ENCODE data around the gene CYB5R2. TPM values are rescaled to one million over a fixed set of nuclear protein-coding genes. Genes with fewer than 3 reads are reported as not detected.

The CYB5R2 gene
- polyA plus RNA-seq, 1 donor (not counting 4 experiments of a cell fraction or from before 2014, with no cell fraction given), result 24.7 TPM

DNA sequence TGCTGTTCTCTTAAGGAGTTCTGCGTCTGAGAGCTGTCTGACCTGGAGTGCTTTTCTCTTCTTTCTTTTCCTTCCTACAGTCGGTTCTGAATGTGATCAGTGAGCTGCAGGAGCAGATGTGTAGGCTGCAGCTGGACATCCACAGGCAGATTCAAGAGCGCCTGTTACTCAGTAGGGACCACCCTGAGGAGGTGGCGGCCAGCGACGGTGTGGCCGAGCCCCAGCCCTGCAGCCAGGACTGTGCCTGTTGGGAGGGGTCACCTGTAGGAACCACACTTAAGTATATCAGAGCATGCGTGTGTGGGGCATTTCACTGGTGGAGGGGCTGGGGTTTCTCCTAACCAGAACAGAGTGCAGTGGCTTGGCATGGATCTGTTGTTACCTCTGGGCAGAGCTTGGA is 56.3 kb downstream of the CYB5R2 start:
- Histone ChIP-seq H3K4me2 (ENCODE audit: control insufficient read depth, extremely low read depth, insufficient read depth, low read depth, low read length) (no peak overlapping the region), H2AFZ (ENCODE audit: control insufficient read depth, low read length) (no peak overlapping the region), H4K20me1 (ENCODE audit: control insufficient read depth, extremely low read depth, insufficient read depth, low read length) (no peaks in the 10 kb centered on the region), H3K79me2 (ENCODE audit: control insufficient read depth, insufficient read depth, low read length) (no peaks in the 10 kb centered on the region), H3K27ac (ENCODE audit: control insufficient read depth, insufficient read depth, low read length) (no peak overlapping the region), H3K4me1 (ENCODE audit: control insufficient read depth, extremely low read depth, insufficient read depth, low read length) (peaks cover 14% of the 10 kb centered on the region), H3K9me3 (ENCODE audit: control insufficient read depth, low read depth, low read length) (no peaks in the 10 kb centered on the region), H3K4me3 (ENCODE audit: control insufficient read depth in 2 of 3, extremely low read depth in 1 of 3, insufficient read depth in 2 of 3, low read depth in 1 of 3, low read length in 3 of 3) (no peak overlapping the region), H3K36me3 (ENCODE audit: control insufficient read depth in 2 of 2, extremely low read depth in 1 of 2, insufficient read depth in 2 of 2, low read length in 2 of 2) (no peaks in the 10 kb centered on the region), H3K9ac (ENCODE audit: control insufficient read depth, extremely low read depth, insufficient read depth, low read length) (no peak overlapping the region), H3K27me3 (ENCODE audit: control insufficient read depth, extremely low read depth, insufficient read depth, low read length) (no peaks in the 10 kb centered on the region), H3K9me1 (ENCODE audit: control insufficient read depth, extremely low read depth, insufficient read depth, low read length) (no peaks in the 10 kb centered on the region)
- no peak for TF ChIP-seq EZH2 (IDR thresholded peaks at IDR 0.05; ENCODE audit: low read length)
- no peak for TF ChIP-seq CTCF (optimal IDR thresholded peaks at IDR 0.05 in 1 of 3, IDR thresholded peaks at IDR 0.05 in 1 of 3, conservative IDR thresholded peaks at IDR 0.05 in 1 of 3; ENCODE audit: extremely low read depth in 1 of 3, insufficient read depth in 2 of 3, low read length in 3 of 3)
- no peak for FAIRE-seq
- no peak for DNase-seq (ENCODE audit: low read depth, low spot score)
- dilution Hi-C loops (cut with MboI; ENCODE audit: extremely low pct_ligation_motif_present, low sequenced_read_pairs), result no loop called here

Other genes with a start within 250 kb of the CYB5R2 start
- gene OLFML1, start 188.0 kb downstream of the CYB5R2 start, polyA plus RNA-seq, result not detected in 3 replicates
- gene PPFIBP2, start 159.5 kb downstream of the CYB5R2 start, polyA plus RNA-seq, result 6.8 to 11.0 TPM (median 11.0 TPM) in 3 replicates
- gene OVCH2, start 33.0 kb upstream of the CYB5R2 start, polyA plus RNA-seq, result 1.7 to 8.1 TPM (median 2.8 TPM) in 3 replicates
- 0.06 to 0.25 TPM (median 0.24 TPM) in 3 replicates for gene OR5P2, start 123.4 kb upstream of the CYB5R2 start, polyA plus RNA-seq
- 0.14 to 0.37 TPM in 2 of 3 replicates, not detected in the other for gene OR5P3, start 157.3 kb upstream of the CYB5R2 start, polyA plus RNA-seq